ENCODE results near the gene USP6NL. TPM values are rescaled to one million over a fixed set of nuclear protein-coding genes. Genes with fewer than 3 reads are reported as not detected.
A peak's percentile ranks its signal among the peaks of the same experiment; 100 is the strongest.

USP6NL gene
- total RNA-seq, 1 experiment from 2014 or later, result 10.2 TPM

GRCh38 chr10:11551104-11551503 lies 60.3 kb downstream of the USP6NL start:
- no peak for DNase-seq (ENCODE audit: low read depth)

- no peak for DNase-seq (ENCODE audit: low read depth)
These were observed 62.7 kb downstream of the USP6NL start for GRCh38 chr10:11548768-11549099.

- no peak for DNase-seq (ENCODE audit: low read depth)
These were observed 63.2 kb downstream of the USP6NL start for GRCh38 chr10:11548065-11548767.

- DNase-seq (ENCODE audit: low read depth), result no peak
These were observed 64.9 kb downstream of the USP6NL start for GRCh38 chr10:11546581-11546980.

GRCh38 chr10:11541296-11541695 lies 70.2 kb downstream of the USP6NL start:
- DNase-seq (ENCODE audit: low read depth), result no peak

- peak; percentile 19 for DNase-seq (ENCODE audit: low read depth)
These were observed 72.1 kb downstream of the USP6NL start for GRCh38 chr10:11539191-11539868.

- no peak for DNase-seq (ENCODE audit: low read depth)
These were observed 72.6 kb downstream of the USP6NL start for GRCh38 chr10:11538834-11539190.

GRCh38 chr10:11536228-11536627 lies 75.2 kb downstream of the USP6NL start:
- DNase-seq (ENCODE audit: low read depth), result no peak

- no peak for DNase-seq (ENCODE audit: low read depth)
These were observed 76.0 kb downstream of the USP6NL start for GRCh38 chr10:11535346-11535959.

- no peak for DNase-seq (ENCODE audit: low read depth)
These were observed 78.1 kb downstream of the USP6NL start for GRCh38 chr10:11533328-11533781.

GRCh38 chr10:11532306-11532705 lies 79.1 kb downstream of the USP6NL start:
- no peak for DNase-seq (ENCODE audit: low read depth)

GRCh38 chr10:11530806-11531205 lies 80.6 kb downstream of the USP6NL start:
- no peak for DNase-seq (ENCODE audit: low read depth)

GRCh38 chr10:11529276-11529903 lies 82.1 kb downstream of the USP6NL start:
- no peak for DNase-seq (ENCODE audit: low read depth)

GRCh38 chr10:11528286-11528685 lies 83.2 kb downstream of the USP6NL start:
- no peak for DNase-seq (ENCODE audit: low read depth)

GRCh38 chr10:11527691-11528255 lies 83.7 kb downstream of the USP6NL start:
- no peak for DNase-seq (ENCODE audit: low read depth)

- no peak for DNase-seq (ENCODE audit: low read depth)
These were observed 84.4 kb downstream of the USP6NL start for GRCh38 chr10:11527068-11527467.

- no peak for DNase-seq (ENCODE audit: low read depth)
These were observed 85.9 kb downstream of the USP6NL start for GRCh38 chr10:11525503-11525902.

- no peak for DNase-seq (ENCODE audit: low read depth)
These were observed 88.6 kb downstream of the USP6NL start for GRCh38 chr10:11522821-11523245.

GRCh38 chr10:11521860-11522259 lies 89.6 kb downstream of the USP6NL start:
- no peak for DNase-seq (ENCODE audit: low read depth)

GRCh38 chr10:11520892-11521291 lies 90.6 kb downstream of the USP6NL start:
- no peak for DNase-seq (ENCODE audit: low read depth)

- no peak for DNase-seq (ENCODE audit: low read depth)
These were observed 94.3 kb downstream of the USP6NL start for GRCh38 chr10:11517150-11517549.

GRCh38 chr10:11516431-11516746 lies 95.1 kb downstream of the USP6NL start:
- DNase-seq (ENCODE audit: low read depth), result no peak

Data from Daoy (cell line).